ENCODE measurements around the gene KIF5C.

DNA sequence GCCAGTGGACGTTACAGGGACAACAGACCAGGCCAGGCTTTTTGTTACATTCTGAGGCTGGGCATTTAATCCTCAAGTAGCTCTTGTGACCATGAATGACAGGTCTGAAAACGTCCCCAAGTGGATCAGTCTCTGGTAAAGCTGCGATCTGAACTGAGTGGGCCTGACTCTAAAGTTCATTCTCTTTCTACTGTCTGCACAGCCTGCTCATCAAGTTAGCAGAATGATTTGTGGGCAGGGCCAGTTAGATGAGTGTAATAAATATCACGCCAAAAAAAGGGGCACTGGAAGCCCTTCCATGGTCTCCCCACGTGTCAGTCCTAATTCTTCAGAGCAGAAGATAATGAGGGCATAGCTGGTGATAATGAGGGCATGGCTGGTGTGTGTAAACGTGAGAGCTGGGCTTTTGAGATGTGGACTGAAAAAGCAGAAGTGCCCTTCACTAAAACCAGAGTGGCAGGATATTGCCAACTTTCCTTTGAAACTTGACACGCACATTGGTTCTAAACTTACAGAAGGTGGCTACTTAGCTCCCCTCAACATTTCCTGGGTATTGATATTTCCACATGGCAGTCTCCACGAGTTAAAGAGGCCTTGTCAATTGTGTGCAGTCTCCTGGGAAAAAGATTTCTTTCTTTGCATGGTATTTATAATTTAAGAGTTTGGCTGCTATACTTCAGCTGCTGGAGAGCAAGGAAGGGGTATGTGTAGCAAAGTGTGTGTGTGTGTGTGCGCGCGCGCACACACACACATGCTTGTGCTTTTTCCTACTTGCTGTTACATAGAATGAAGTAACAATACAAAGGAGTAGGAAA, 90.8 kb downstream of the KIF5C start:
- no peak for TF ChIP-seq POLR2A (IDR thresholded peaks at IDR 0.05)
- TF ChIP-seq, protein P1, sequence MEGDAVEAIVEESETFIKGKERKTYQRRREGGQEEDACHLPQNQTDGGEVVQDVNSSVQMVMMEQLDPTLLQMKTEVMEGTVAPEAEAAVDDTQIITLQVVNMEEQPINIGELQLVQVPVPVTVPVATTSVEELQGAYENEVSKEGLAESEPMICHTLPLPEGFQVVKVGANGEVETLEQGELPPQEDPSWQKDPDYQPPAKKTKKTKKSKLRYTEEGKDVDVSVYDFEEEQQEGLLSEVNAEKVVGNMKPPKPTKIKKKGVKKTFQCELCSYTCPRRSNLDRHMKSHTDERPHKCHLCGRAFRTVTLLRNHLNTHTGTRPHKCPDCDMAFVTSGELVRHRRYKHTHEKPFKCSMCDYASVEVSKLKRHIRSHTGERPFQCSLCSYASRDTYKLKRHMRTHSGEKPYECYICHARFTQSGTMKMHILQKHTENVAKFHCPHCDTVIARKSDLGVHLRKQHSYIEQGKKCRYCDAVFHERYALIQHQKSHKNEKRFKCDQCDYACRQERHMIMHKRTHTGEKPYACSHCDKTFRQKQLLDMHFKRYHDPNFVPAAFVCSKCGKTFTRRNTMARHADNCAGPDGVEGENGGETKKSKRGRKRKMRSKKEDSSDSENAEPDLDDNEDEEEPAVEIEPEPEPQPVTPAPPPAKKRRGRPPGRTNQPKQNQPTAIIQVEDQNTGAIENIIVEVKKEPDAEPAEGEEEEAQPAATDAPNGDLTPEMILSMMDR (IDR thresholded peaks at IDR 0.05) = no peak
